T-helper 2 cell treated with Interferon-gamma antibody and Interleukin-4, amounts not matched to agents 100 ng/mL and 5 ng/mL, for 36 hours (primary cell): ENCODE results near the gene OR14I1. TPM values are rescaled to one million over a fixed set of nuclear protein-coding genes. Genes with fewer than 3 reads are reported as not detected.
"Not testable (repeated sequence)": the region's sequence is repeated elsewhere in the genome, so short reads cannot be mapped to it uniquely, and the experiment has no call there.

Source experiments
- intact Hi-C: fragments of 100-400 bp; cut with micrococcal nuclease; formaldehyde crosslinking; loops from one replicate; pipeline ENCODE4 v1.15.1; 2023
- total RNA-seq: library from RNA; stranded (reverse); gene quantifications from 2 replicates; pipeline ENCODE4 v1.2.3, GENCODE V29; 2022

The OR14I1 gene
- total RNA-seq, 1 donor from 2014 or later = not detected

DNA sequence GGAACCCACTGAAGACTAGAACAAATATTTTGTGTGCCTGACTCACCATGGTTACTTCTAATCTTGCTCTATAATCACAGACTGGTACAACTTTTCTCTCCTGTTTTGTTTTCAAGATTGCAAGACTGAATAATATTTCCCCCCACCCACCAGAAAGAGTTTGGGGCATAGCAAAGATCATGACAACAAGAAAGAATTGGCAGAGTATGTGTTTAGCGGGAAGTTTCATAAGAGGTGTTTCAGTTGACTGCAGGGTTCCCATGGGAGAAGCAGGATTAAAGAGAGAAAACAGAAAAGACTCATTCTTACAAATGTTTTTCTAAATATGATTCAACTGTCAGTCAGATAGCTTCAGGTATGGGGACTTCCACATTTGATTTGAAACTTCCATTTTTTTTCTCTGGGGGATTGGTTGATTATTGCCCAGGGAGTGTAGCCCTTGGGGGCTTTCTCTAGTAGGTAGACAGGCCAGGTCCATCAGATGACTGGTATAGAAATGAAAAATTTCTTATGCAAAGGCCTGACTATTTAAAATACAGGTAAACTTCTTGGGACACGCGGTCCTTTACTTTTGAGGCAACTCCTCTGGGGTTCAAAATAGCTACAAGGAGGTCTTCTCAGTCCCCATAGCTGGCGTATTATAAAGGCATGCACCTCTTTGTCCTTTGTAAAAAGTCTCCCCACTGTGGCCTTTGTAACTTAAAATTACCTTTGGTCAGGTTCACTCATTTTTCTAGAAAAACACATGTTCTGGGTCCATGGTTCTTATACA lies 13.9 kb downstream of the OR14I1 start:
- intact Hi-C loops = loop anchor here (5.0 kb wide), 1 partner anchor 119 kb away; no protein-coding TSS in a partner anchor

DNA sequence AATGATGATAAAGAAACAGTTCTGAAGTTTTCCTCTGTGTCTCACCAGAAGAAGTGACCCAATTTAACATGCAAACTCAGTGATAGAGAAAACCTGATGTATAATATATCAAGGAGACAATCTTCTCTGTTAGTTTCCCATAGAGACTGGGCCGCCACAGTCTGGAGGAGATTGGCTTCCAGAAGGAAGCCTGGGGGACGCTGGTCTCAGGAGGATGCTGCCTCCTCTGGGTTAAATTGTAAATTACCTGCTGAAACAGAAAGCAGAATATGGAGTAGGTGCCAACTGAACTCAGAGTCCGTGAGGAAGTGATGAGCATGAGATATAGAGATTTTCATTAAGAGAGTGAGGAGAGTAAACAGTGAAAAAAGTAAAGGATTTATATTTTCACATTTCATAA lies 15.8 kb downstream of the OR14I1 start:
- intact Hi-C loops = loop anchor here (1.0 to 5.0 kb wide), 2 partner anchors 120 to 283 kb away; no protein-coding TSS in a partner anchor

- intact Hi-C loops = no loop called here
Observed at GRCh38 chr1:248681651-248682050, 20.9 kb downstream of the OR14I1 start.

DNA sequence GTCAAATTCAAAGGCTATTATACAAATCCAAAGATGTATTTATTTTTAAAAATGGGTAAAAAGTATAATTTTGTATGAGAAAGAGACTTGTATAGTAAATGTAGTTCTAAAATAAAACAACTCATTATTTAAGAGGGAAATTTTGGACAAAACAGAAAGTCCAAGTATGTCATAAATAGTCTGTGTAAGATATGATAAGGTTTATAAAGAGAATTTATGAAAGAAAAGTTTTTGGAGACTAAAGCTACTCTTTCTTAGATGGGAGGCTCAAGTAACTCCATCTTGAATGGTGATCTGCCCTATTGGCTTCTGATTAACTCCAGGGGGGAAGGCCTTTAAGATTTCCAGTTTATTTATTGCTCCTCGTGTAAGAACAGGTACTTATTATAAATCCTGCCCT lies 32.6 kb downstream of the OR14I1 start:
- intact Hi-C loops = no loop called here

DNA sequence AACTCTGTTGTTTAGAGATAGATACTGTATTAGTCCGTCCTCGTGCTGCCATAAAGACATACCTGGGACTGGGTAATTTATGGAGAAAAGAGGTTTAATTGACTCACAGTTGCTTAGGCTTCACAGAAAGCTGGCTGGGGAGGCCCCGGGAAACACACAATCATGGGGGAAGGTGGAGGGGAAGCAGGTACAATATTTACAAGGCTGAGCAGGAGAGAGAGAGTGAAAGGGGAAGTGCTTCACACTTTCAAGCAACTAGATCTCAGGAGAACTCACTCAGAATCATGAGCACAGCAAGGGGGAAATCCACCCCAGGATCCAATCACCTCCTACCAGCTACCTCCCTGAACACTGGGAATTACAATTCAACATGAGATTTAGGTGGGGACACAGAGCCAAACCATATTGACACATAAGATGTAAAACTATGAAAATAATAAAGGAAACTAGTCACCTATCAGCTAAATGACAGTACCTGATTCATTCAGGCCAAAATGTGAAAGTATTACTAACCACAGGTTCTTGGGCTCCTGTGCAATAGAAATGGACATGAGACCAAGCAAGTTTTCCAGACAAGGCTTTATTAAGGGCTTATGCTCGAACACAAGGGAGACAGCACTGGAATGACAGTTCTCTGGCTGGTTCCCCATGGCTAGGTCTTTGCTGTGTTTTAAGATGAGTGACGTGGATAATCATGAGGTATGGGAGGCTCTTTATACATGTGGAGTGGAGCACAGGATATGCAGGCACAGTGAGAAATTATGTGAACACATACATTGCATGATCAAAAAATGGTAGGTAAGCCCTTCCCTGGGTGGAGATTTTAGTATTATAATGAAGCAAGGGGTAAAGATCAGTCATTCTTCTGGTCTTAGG lies 38.9 kb downstream of the OR14I1 start:
- intact Hi-C loops = not testable (repeated sequence)

DNA sequence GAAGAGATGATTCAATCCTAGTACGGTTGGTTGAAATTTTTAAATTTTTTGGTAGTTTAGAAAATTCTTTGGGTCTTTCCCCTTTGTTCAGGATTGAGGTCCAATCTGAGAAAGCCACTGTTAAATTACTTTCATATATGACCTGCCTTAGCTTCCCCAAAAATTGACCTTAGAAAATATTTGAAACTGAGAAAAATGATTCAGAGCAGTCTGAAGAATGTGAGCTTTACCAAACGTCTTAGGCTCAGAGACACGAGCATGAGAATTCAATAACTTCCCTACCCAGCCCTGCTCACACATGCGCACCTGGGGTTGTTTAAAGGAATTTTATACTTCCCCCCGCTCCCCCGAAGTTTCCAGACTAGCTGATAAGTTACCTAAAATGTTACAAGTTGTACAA lies 45.8 kb downstream of the OR14I1 start:
- intact Hi-C loops = not testable (repeated sequence)

- intact Hi-C loops = not testable (repeated sequence)
Observed at GRCh38 chr1:248655354-248655753, 47.2 kb downstream of the OR14I1 start, which contains the start of gene OR2T27. TSS of gene OR2T27 (minus strand) at chr1:248655528. CDS start at chr1:248650884, 4,644 bp downstream.

Other genes starting within 250 kb of the OR14I1 start
- not detected in 2 replicates for gene OR2T3, start 229.4 kb downstream of the OR14I1 start, total RNA-seq
- gene OR2T5, start 214.2 kb downstream of the OR14I1 start, total RNA-seq = not detected in 2 replicates
- gene OR2G6, start 194.7 kb downstream of the OR14I1 start, total RNA-seq = not detected in 2 replicates
- gene OR2T29, start 140.0 kb downstream of the OR14I1 start, total RNA-seq = not detected in 2 replicates
- not detected in 2 replicates for gene OR2T34, start 128.0 kb downstream of the OR14I1 start, total RNA-seq
- not detected in 2 replicates for gene OR2T10, start 105.1 kb downstream of the OR14I1 start, total RNA-seq
- gene OR2T11, start 67.7 kb downstream of the OR14I1 start, total RNA-seq = not detected in 2 replicates
- not detected in 2 replicates for gene OR2T35, start 57.5 kb downstream of the OR14I1 start, total RNA-seq
- gene OR2T27, start 47.2 kb downstream of the OR14I1 start, total RNA-seq = not detected in 2 replicates
- gene LYPD8, start 53.0 kb upstream of the OR14I1 start, total RNA-seq = not detected in 2 replicates
- gene SH3BP5L, start 123.1 kb upstream of the OR14I1 start, total RNA-seq = 30.1 and 33.0 TPM in 2 replicates
- gene ZNF672, start 135.5 kb upstream of the OR14I1 start, total RNA-seq = 48.8 and 49.8 TPM in 2 replicates
- 64.3 and 67.8 TPM in 2 replicates for gene ZNF692, start 156.3 kb upstream of the OR14I1 start, total RNA-seq
- 8.6 and 9.1 TPM in 2 replicates for gene PGBD2, start 203.5 kb upstream of the OR14I1 start, total RNA-seq